Measurements from ENCODE around the gene RND3. TPM values are rescaled to one million over a fixed set of nuclear protein-coding genes. Genes with fewer than 3 reads are reported as not detected.

The RND3 gene
- total RNA-seq, 1 donor from 2014 or later, result 222 TPM

GRCh38 chr2:150441784-150442183 lies 45.7 kb downstream of the RND3 start:
- peak; percentile 85 for DNase-seq (ENCODE audit: low spot score)

- DNase-seq (ENCODE audit: low spot score), result no peak
These were observed 46.2 kb downstream of the RND3 start for GRCh38 chr2:150441226-150441625.

DNA sequence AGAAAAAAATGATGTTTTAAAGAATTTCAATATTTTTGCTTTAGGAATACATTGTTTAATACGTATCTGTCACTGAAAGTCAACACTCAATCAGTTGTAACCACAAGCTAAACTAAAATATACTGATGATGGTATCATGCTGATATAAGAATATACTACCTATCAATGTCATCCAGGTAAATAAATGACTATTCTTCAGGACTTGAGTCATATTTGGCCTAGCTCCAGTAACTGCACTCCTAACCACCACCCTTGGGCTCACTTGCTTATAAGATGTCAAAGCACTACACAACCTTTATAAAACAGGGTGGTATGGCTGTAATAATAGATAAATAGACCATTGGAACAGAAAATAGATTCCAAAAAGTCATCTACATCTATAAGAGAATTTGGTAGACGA lies 48.8 kb downstream of the RND3 start:
- no peak for DNase-seq (ENCODE audit: low spot score)

- peak; percentile 31 for DNase-seq (ENCODE audit: low spot score)
These were observed 49.4 kb downstream of the RND3 start for GRCh38 chr2:150438041-150438440.

DNA sequence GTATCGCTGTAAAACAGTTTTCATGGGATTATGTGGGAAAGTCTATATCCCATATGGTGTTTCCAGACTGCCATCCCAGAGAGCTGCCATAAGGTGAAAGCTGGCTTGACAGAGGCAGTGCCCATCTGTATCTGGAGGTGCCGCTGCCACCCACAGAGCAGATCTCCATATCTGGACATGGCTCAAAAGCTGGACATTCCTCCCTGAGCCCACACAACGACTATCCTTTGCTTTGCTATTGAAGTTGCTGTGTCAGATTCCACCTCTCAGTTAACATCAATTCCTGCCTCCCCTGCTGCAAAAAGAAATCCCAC lies 55.2 kb downstream of the RND3 start:
- no peak for DNase-seq (ENCODE audit: low spot score)

GRCh38 chr2:150431561-150432311 lies 55.7 kb downstream of the RND3 start:
- DNase-seq (ENCODE audit: low spot score), result no peak

DNA sequence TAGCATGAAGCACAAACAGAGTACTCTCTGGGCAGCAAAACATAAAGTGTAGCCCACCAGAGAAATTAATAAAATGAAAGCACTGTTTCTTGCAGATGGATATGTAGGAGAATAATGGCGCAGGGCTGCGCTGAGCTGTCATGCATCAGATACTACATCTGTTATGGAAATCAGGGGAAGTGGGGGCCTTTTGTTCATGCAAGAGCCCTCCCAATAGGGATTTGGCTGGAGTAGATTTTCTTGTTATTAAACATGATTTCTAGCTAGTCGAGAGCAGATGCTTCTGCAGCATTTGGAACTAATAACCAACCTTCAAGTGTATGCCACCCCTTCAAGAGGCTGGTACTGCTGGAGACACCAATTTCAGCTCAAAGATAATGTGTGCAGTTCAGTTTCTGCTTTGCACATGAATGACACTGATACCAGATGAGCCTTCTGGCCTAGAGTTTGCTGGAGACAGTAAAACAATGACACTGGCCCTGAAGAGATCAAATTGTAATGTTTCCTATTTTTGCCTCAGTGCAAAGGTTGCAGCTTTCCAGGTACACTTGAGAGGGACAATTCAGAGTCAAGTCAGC lies 58.0 kb downstream of the RND3 start:
- no peak for DNase-seq (ENCODE audit: low spot score)

- DNase-seq (ENCODE audit: low spot score), result no peak
These were observed 58.8 kb downstream of the RND3 start for GRCh38 chr2:150428641-150429040.

DNA sequence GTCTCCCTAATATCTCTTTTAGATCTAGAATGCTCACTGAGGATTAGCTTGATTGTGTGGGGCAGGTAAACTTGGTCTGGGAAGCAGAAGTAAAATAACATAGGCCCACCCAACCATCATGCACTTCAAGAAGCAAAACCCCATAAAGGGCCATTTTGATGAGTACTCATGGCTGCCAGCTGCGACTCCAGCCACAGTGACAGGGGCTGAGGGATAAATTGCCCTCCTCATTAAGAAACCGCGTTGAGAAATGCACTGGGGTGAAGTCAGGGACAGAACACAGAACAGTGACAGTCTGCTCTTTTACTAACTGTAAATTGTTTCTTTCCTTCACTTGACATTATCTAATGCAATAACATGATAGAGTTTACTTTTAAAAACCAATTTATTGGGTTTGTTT lies 60.2 kb downstream of the RND3 start:
- DNase-seq (ENCODE audit: low spot score), result no peak

DNA sequence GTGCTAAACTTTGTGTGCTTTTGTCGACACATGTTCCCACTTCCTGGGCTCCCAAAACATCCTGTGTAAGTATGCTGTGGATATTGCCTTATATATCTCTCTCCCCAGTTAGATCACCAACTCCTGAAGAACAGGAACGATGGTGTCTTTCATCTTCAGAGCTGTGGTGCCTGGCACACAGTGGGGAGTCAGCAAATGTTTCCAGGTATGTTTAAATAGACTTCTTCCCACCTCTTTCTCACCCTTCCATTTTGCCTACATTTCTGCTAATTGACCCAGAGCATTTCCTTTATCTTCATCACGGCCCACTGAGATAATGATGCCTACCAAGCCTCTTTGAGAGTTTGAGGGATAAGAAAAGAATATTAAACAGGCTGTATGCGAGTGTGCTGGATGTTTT lies 60.7 kb downstream of the RND3 start:
- no peak for DNase-seq (ENCODE audit: low spot score)

GRCh38 chr2:150426315-150426714 lies 61.2 kb downstream of the RND3 start:
- DNase-seq (ENCODE audit: low spot score), result no peak

- no peak for DNase-seq (ENCODE audit: low spot score)
These were observed 62.1 kb downstream of the RND3 start for GRCh38 chr2:150425121-150425955.

GRCh38 chr2:150424406-150424805 lies 63.1 kb downstream of the RND3 start:
- peak; percentile 9 for DNase-seq (ENCODE audit: low spot score)

- no peak for DNase-seq (ENCODE audit: low spot score)
These were observed 66.3 kb downstream of the RND3 start for GRCh38 chr2:150421126-150421651.

DNA sequence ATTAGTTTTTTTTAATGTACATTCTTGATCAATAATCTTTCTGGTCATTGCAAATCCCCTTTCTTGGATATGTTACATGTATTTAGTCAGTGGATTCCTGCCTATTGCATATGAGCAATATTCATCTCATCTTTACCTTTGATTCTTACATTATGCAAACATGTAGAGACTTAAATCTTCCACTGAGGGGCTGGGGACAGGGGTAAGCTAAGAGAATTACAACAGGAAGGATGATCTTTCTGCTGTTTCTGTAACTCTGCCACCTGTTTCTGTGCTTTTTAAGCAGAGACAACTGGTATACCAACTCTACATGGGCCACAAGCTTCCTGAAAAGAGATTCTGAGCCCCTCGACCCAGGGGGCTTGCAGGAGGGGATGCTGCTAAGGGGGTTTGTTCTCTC lies 68.6 kb downstream of the RND3 start:
- no peak for DNase-seq (ENCODE audit: low spot score)

All from umbilical cord (tissue), 2 donors.